Kidney (tissue), 22 donors: ENCODE results near the gene GLRA3. TPM values are rescaled to one million over a fixed set of nuclear protein-coding genes. Genes with fewer than 3 reads are reported as not detected.
"Not testable (repeated sequence)": the region's sequence is repeated elsewhere in the genome, so short reads cannot be mapped to it uniquely, and the experiment has no call there.

Experiments
- DNase-seq, 5 donors: peaks; one replicate each; pipeline ENCODE4 v3.0.0-alpha.2; 2013 to 2020
- FAIRE-seq: peaks from 2 replicates; lab custom pipeline; 2012; peaks lifted over from hg19 to GRCh38; lab: Jason Lieb, UNC
- H3K27ac ChIP-seq, 2 donors: one replicate each; pipeline ENCODE4 v1.7.0; 2013; ENCODE audit warnings: low read depth in 2 of 2, low read length in 2 of 2, inconsistent platforms in 1 of 2
- H3K27me3 ChIP-seq: one replicate; pipeline ENCODE4 v1.7.1; 2013; ENCODE audit warnings: low read length, inconsistent platforms; ENCODE audit not compliant: control insufficient read depth, insufficient read depth
- H3K36me3 ChIP-seq, 3 donors: one replicate each; pipeline versions ENCODE4 v1.7.0 to v1.7.1; 2013; ENCODE audit warnings: low read length in 3 of 3, control low read depth in 1 of 3, inconsistent platforms in 1 of 3; ENCODE audit not compliant: insufficient read depth in 3 of 3, control insufficient read depth in 2 of 3
- H3K4me1 ChIP-seq, 3 donors: one replicate each; pipeline versions ENCODE4 v1.7.0 to v1.7.1; 2013; ENCODE audit warnings: low read length in 3 of 3, inconsistent platforms in 1 of 3, low read depth in 1 of 3; ENCODE audit not compliant: control insufficient read depth in 2 of 3, insufficient read depth in 2 of 3
- H3K4me3 ChIP-seq, 3 donors: one replicate each; pipeline versions ENCODE4 v1.7.0 to v1.8.1; 2013; ENCODE audit warnings: low read length in 3 of 3, control low read depth in 1 of 3, inconsistent platforms in 1 of 3
- H3K9ac ChIP-seq, 3 donors: one replicate each; pipeline versions ENCODE4 v1.7.0 to v1.7.1; 2013; ENCODE audit warnings: low read length in 3 of 3, control low read depth in 1 of 3, inconsistent platforms in 1 of 3
- H3K9me3 ChIP-seq, 3 donors: one replicate each; pipeline versions ENCODE4 v1.7.0 to v1.7.1; 2013; ENCODE audit warnings: low read length in 3 of 3, control low read depth in 1 of 3, inconsistent platforms in 1 of 3; ENCODE audit not compliant: control insufficient read depth in 2 of 3, insufficient read depth in 1 of 3
- intact Hi-C: fragments of 100-400 bp; cut with DNase I; formaldehyde crosslinking; loops from one replicate; pipeline ENCODE4 v1.11.1; 2022
- long read RNA-seq, 10 donors: library from polyadenylated mRNA in 1 of 10; unstranded in 1 of 10; transcript quantifications; one replicate each; pipeline ENCODE4 v2.0.0 and lab custom pipeline, GENCODE V29; 2021 to 2026
- polyA plus RNA-seq: library from polyadenylated mRNA; stranded (reverse); fragments of 350-450 nt; fragmentation: Illumina TruSeq; extraction: RNeasy Lipid Tissue Mini Kit (QIAGEN cat#74804); gene quantifications from one replicate; pipeline ENCODE4 v1.2.3, GENCODE V29; 2014; ENCODE audit warnings: low read depth, low replicate concordance; ENCODE audit not compliant: insufficient read depth
- total RNA-seq: library from RNA; stranded (reverse); fragmentation: NEBNext Ultra II Directional; extraction: Animal tissue kit (Norgen Biotek cat#: 25700); gene quantifications from one replicate; pipeline ENCODE4 v1.2.1, GENCODE V29; 2021
- TF ChIP-seq, protein P1 (sequence below): IDR thresholded peaks from 3 replicates; pipeline ENCODE4 v1.5.1; 2012; ENCODE audit warnings: mild to moderate bottlenecking, moderate library complexity, borderline replicate concordance; ENCODE audit not compliant: insufficient read depth; ENCODE audit errors: extremely low read depth
- donor health status: control.
- donor health status: control.
- donor health status: control.
- donor health status: control.
- donor health status: control.
- donor health status: DM: yes; HTN: yes; CAD: no.
- donor health status: Normal renal cell carcinoma (clear cell type).

The GLRA3 gene
- total RNA-seq: not detected
- 0.13 TPM for polyA plus RNA-seq
- long read RNA-seq, donor 1: 0 reads
- long read RNA-seq, donor 2: 0 reads
- long read RNA-seq, donor 3: 0 reads
- long read RNA-seq, donor 4: 0 reads
- long read RNA-seq, donor 5: 0 reads
- long read RNA-seq, donor 6: 0 reads
- long read RNA-seq, donor 7: 0 reads
- long read RNA-seq, donor 8: 0 reads
- long read RNA-seq, donor 9: 0 reads
- long read RNA-seq, donor 10: 0 reads

DNA sequence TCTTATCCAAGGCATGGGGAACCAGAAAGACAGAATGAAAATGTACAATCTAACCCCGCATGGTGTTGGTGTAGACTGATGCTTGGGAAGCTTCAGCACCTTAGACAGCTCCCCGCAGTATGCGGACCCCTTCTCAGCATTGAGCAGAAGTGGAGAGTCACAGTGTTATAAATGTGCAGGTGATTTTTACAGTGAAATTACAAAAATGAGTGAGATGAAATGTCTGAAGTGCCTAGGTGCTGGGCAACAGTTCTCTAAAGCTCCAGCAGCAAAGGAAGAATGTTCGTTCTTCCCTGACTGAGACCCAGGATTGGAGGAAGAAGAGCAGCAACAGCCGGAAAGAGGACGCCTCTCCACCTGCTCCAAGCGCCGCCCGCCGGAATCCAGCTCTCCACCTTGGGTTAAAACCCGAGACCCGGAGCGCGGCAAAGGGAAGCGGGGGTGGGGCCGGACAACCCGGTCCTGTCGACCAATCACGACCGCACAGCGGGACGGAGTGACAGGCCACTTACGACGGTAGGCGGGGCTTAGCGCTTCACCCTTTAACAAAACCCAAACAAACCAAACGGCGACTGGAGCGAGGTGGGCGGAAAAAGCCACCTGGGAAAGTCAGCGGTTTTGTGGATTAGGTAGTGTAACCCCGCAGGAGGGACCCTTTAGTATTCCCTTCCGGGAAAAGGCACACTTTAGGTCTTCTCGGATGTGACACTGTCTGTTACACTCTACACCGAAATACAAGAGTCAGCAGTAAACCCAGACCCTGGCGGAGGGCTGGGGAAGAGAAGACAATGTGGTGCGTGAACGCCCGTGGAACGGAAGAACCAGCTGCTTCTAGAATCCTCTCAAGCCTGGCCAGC, at the start of gene GLRA3:
Gene GLRA3 (minus strand): TSS at position 403 of the 857 bp plus-strand sequence. CDS start 436 bp downstream, outside the sequence.
- Histone ChIP-seq H3K4me3 (peak within 1 kb of the TSS in 2 of 3 donors; percentile 18 to 30), H3K36me3 (no peaks in the 10 kb centered on the region), H3K4me1 (no peaks in the 10 kb centered on the region), H3K9me3 (no peaks in the 10 kb centered on the region), H3K27me3 (no peaks in the 10 kb centered on the region), H3K9ac (no peak within 1 kb of the TSS), H3K27ac (no peak within 1 kb of the TSS)
- DNase-seq (peak; percentile 62 to 91 (median 87)), FAIRE-seq (no peak)
- intact Hi-C loops: no loop called here
- TF ChIP-seq, protein P1, sequence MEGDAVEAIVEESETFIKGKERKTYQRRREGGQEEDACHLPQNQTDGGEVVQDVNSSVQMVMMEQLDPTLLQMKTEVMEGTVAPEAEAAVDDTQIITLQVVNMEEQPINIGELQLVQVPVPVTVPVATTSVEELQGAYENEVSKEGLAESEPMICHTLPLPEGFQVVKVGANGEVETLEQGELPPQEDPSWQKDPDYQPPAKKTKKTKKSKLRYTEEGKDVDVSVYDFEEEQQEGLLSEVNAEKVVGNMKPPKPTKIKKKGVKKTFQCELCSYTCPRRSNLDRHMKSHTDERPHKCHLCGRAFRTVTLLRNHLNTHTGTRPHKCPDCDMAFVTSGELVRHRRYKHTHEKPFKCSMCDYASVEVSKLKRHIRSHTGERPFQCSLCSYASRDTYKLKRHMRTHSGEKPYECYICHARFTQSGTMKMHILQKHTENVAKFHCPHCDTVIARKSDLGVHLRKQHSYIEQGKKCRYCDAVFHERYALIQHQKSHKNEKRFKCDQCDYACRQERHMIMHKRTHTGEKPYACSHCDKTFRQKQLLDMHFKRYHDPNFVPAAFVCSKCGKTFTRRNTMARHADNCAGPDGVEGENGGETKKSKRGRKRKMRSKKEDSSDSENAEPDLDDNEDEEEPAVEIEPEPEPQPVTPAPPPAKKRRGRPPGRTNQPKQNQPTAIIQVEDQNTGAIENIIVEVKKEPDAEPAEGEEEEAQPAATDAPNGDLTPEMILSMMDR: no peak

DNA sequence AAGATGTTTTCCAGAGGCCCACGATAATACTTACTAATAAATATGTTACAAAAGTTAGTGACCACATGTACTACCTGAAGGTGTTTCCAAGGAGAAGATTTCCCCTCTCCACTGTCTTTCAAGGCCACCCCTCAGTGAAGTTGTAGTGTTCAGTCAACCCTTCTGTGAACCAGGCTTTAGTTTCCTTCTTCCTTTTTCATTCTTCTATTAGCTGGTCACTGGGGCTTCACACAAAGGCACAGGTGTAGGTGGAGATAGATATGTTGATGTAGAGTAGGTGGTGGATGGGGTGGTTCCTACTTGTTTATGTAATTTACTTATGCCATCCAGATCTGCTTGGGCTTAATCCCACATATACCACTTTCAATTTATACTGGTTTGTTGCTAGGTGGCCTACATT, 45.9 kb upstream of the GLRA3 start:
- H3K9ac ChIP-seq: no peak overlapping the region
- no peaks in the 10 kb centered on the region for H3K4me1 ChIP-seq
- no peak for FAIRE-seq
- TF ChIP-seq, protein P1: no peak
- no peak overlapping the region for H3K27ac ChIP-seq
- no peak overlapping the region for H3K4me3 ChIP-seq
- intact Hi-C loops: no loop called here
- H3K36me3 ChIP-seq: no peaks in the 10 kb centered on the region
- H3K9me3 ChIP-seq: no peaks in the 10 kb centered on the region
- no peaks in the 10 kb centered on the region for H3K27me3 ChIP-seq
- no peak for DNase-seq

- FAIRE-seq (no peak), DNase-seq (peak in 2 of 5 donors; percentile 8 to 29)
- Histone ChIP-seq H3K4me1 (no peaks in the 10 kb centered on the region), H3K4me3 (no peak overlapping the region), H3K27ac (no peak overlapping the region), H3K36me3 (no peaks in the 10 kb centered on the region), H3K9ac (no peak overlapping the region), H3K27me3 (no peaks in the 10 kb centered on the region), H3K9me3 (no peaks in the 10 kb centered on the region)
- TF ChIP-seq, protein P1: no peak
- intact Hi-C loops: no loop called here
Measured at GRCh38 chr4:174873931-174874330, 44.9 kb upstream of the GLRA3 start.

DNA sequence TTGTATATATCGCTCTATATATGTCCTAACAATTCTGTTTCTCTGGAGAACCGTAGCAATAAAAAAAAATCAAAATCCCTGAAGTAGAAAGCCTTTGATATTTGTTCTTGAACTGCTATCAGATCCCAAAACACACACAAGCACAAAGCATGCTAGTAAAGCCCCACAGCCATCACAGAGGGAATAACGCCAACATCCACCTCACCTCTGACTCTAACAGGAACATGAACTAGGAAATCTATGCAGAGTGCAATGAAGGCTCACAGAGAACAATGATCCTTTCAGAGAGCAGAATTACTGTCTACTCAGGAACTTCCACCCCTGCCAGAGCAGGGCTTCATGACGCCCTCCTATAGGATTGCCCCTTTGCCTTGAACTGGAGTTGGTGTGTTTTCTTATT, 44.1 kb upstream of the GLRA3 start:
- H3K9ac ChIP-seq, H3K9me3 ChIP-seq, H3K36me3 ChIP-seq, FAIRE-seq, H3K4me3 ChIP-seq, H3K27ac ChIP-seq, intact Hi-C loops, H3K27me3 ChIP-seq, H3K4me1 ChIP-seq: not testable (repeated sequence)
- DNase-seq: peak in 1 of 5 donors; percentile 1
